ENCODE measurements around the gene TMEFF2. TPM values are rescaled to one million over a fixed set of nuclear protein-coding genes. Genes with fewer than 3 reads are reported as not detected.
"Not testable (repeated sequence)": the region's sequence is repeated elsewhere in the genome, so short reads cannot be mapped to it uniquely, and the experiment has no call there.

TMEFF2 gene
- total RNA-seq, 2 donors from 2014 or later, result 0.24 to 0.37 TPM

GRCh38 chr2:192146069-192147015 lies 48.4 kb downstream of the TMEFF2 start:
- Histone ChIP-seq H3K27me3 (no peaks in the 10 kb centered on the region), H3K4me3 (no peak overlapping the region), H3K36me3 (no peaks in the 10 kb centered on the region), H3K4me1 (no peaks in the 10 kb centered on the region), H3K9ac (ENCODE audit: low read depth in 2 of 2, low read length in 2 of 2) (no peak overlapping the region), H3K9me3 (no peaks in the 10 kb centered on the region), H3K27ac (no peak overlapping the region)
- intact Hi-C loops (cut with DNase I), result no loop called here
- no peak for TF ChIP-seq CTCF (IDR thresholded peaks at IDR 0.05)
- no peak for DNase-seq

GRCh38 chr2:192145496-192145895 lies 49.2 kb downstream of the TMEFF2 start:
- no peak for TF ChIP-seq CTCF (IDR thresholded peaks at IDR 0.05)
- no peaks in the 10 kb centered on the region for H3K36me3 ChIP-seq
- H3K27me3 ChIP-seq, result no peaks in the 10 kb centered on the region
- H3K4me1 ChIP-seq, result no peaks in the 10 kb centered on the region
- no peaks in the 10 kb centered on the region for H3K9me3 ChIP-seq
- H3K27ac ChIP-seq, result no peak overlapping the region
- no peak overlapping the region for H3K9ac ChIP-seq (ENCODE audit: low read depth in 2 of 2, low read length in 2 of 2)
- no peak overlapping the region for H3K4me3 ChIP-seq
- no peak for DNase-seq
- intact Hi-C loops (cut with DNase I), result no loop called here

- Histone ChIP-seq H3K27me3 (no peaks in the 10 kb centered on the region), H3K9ac (ENCODE audit: low read depth in 2 of 2, low read length in 2 of 2) (no peak overlapping the region), H3K4me1 (no peaks in the 10 kb centered on the region), H3K4me3 (no peak overlapping the region), H3K27ac (no peak overlapping the region), H3K36me3 (no peaks in the 10 kb centered on the region), H3K9me3 (no peaks in the 10 kb centered on the region)
- TF ChIP-seq CTCF (IDR thresholded peaks at IDR 0.05), result no peak
- intact Hi-C loops (cut with DNase I), result no loop called here
- no peak for DNase-seq
Measured at GRCh38 chr2:192140236-192140839, 54.4 kb downstream of the TMEFF2 start.

- no peak for DNase-seq
- H3K36me3 ChIP-seq, result no peaks in the 10 kb centered on the region
- no peak overlapping the region for H3K27ac ChIP-seq
- H3K9ac ChIP-seq (ENCODE audit: low read depth in 2 of 2, low read length in 2 of 2), result no peak overlapping the region
- H3K27me3 ChIP-seq, result no peaks in the 10 kb centered on the region
- no peak overlapping the region for H3K4me3 ChIP-seq
- no peaks in the 10 kb centered on the region for H3K4me1 ChIP-seq
- intact Hi-C loops (cut with DNase I), result no loop called here
- no peaks in the 10 kb centered on the region for H3K9me3 ChIP-seq
- TF ChIP-seq CTCF (IDR thresholded peaks at IDR 0.05), result no peak
Measured at GRCh38 chr2:192139813-192140212, 54.9 kb downstream of the TMEFF2 start.

- Histone ChIP-seq H3K27ac (no peak overlapping the region), H3K36me3 (no peaks in the 10 kb centered on the region), H3K4me1 (no peaks in the 10 kb centered on the region), H3K4me3 (no peak overlapping the region), H3K9me3 (no peaks in the 10 kb centered on the region), H3K9ac (ENCODE audit: low read depth in 2 of 2, low read length in 2 of 2) (no peak overlapping the region), H3K27me3 (no peaks in the 10 kb centered on the region)
- no peak for TF ChIP-seq CTCF (IDR thresholded peaks at IDR 0.05)
- DNase-seq, result no peak
- intact Hi-C loops (cut with DNase I), result no loop called here
Measured at GRCh38 chr2:192137451-192137850, 57.3 kb downstream of the TMEFF2 start.

- H3K36me3 ChIP-seq; DNase-seq; intact Hi-C loops (cut with DNase I): not testable (repeated sequence)
Measured at GRCh38 chr2:192132604-192133003, 62.1 kb downstream of the TMEFF2 start.

GRCh38 chr2:192130312-192130711 lies 64.4 kb downstream of the TMEFF2 start:
- DNase-seq; H3K9ac ChIP-seq (ENCODE audit: low read depth in 2 of 2, low read length in 2 of 2); H3K27me3 ChIP-seq; H3K36me3 ChIP-seq; H3K9me3 ChIP-seq; intact Hi-C loops (cut with DNase I); H3K27ac ChIP-seq; H3K4me1 ChIP-seq; H3K4me3 ChIP-seq: not testable (repeated sequence)

More at GRCh38 chr2:192132604-192133003, 62.1 kb downstream of the TMEFF2 start:
- H3K27ac ChIP-seq; H3K9me3 ChIP-seq; H3K27me3 ChIP-seq; H3K4me3 ChIP-seq; H3K4me1 ChIP-seq; H3K9ac ChIP-seq (ENCODE audit: low read depth in 2 of 2, low read length in 2 of 2): not testable (repeated sequence)

Measured in colonic mucosa (tissue), 4 donors.